Left kidney (tissue), 2 donors: Measurements from ENCODE around the gene C10orf95. TPM values are rescaled to one million over a fixed set of nuclear protein-coding genes. Genes with fewer than 3 reads are reported as not detected.
A peak's percentile ranks its signal among the peaks of the same experiment; 100 is the strongest.

Experiments
- DNase-seq: peaks from one replicate; pipeline ENCODE4 v3.0.0-alpha.2; 2013
- polyA plus RNA-seq: library from polyadenylated mRNA; unstranded; fragments of 120-200 nt; gene quantifications from one replicate; pipeline ENCODE4 v1.2.1, GENCODE V29; 2013; ENCODE audit not compliant: insufficient read length

C10orf95 gene
- polyA plus RNA-seq, 1 donor, result 1.5 TPM

- no peak for DNase-seq
These were observed 16.2 kb downstream of the C10orf95 start for GRCh38 chr10:102435133-102435497.

DNA sequence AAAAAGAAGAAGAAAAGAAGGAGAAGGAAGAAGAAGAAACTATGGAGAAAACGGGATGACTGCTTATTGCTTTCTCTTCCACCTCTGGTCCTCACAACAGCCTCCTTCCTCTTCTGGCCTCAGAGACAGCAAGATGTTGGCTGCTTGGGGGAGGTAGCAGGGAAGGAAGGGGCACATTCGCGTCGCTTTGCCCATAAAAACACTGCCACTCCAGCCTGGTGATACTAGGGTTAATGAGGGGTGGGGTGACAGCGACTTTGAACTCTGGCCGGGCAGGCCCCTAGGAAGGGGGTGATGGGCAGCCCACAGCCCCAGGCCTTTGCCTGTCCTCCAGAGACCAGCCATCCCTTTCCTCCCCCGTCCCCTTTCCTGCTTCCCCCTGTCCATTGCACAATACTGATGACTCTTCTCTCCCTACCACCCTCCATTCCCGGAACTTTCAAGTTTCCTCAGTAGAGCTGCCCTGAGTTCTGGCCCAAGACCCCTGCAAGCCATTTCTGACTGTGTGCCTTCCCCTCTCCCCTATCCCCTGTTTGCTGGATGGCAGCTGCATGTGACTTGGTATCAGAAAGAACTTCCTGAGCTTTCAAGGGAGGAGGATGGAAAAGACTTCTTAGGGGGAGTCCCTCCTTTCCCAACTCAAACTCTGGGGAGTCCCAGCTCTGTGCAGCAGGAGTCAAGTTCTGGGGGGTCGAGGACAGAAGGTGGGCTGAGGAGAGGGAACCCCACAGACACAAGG, 16.8 kb downstream of the C10orf95 start:
- no peak for DNase-seq

- DNase-seq, result no peak
These were observed 17.7 kb downstream of the C10orf95 start for GRCh38 chr10:102433619-102434046.

- DNase-seq, result peak; percentile 99
These were observed 19.0 kb downstream of the C10orf95 start, which contains the start of gene CUEDC2 for GRCh38 chr10:102432162-102432950. Gene CUEDC2 (minus strand): TSS chr10:102432574. CDS start chr10:102425188, 7,386 bp downstream.

DNA sequence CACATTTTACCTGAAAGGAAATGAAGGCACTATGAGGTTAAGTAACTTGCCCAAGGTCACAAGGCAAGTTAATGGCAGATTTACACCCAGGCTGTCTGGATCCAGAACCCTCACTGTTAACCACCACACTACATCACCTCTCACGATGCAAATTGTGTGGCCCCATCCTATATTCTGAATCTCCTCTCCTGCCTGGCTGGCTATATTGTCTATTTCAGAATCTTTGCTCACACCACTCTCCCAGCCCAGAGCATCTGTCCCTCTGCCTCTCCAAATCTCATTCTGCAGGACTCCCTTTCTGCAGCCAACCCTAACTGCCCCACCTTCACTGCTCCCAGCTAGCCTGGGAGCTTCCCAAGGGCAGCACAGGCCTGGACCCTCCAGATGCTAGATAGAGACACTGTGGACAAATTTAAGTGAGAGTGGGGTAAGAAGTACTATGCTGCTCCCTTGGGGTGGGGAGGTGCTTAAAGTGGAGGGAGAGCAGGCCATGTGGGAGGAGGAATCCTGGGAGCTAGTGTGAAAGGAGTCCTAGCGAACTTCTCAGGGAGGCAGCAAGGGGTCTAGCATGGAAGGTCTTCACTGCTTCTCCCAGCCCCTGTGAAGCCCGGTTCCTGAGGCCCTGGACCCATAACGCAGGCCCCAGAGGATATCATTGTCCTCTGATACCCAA, 19.8 kb downstream of the C10orf95 start:
- DNase-seq, result no peak

- DNase-seq, result no peak
These were observed 21.9 kb downstream of the C10orf95 start for GRCh38 chr10:102429468-102429867.

DNA sequence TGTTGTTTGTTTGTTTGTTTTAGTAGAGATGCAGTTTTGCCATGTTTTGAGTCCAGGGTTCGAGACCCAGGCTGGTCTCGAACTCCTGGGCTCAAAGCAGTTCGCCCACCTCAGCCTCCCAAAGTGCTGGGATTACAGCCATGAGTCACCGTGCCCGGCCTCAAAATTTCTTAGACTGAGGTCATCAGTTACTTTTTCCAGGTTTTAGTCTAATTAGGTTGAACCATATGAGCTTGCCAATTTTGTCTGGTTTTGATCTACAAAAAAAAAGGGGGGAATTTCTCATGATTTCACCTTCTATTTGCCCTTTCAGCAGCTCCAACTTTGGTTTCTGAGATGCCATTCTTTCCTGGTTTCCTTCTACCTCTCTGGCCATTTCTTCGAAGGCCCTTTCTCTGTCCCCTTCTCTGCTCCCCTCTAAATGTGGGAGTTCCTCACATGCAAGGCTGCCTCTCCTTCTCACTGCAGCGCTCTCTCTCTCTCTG, 24.5 kb downstream of the C10orf95 start:
- no peak for DNase-seq

- no peak for DNase-seq
These were observed 25.9 kb downstream of the C10orf95 start for GRCh38 chr10:102425444-102425843.

GRCh38 chr10:102424916-102425315, 26.4 kb downstream of the C10orf95 start:
- no peak for DNase-seq

GRCh38 chr10:102424145-102424544, 27.2 kb downstream of the C10orf95 start:
- no peak for DNase-seq

GRCh38 chr10:102423372-102423968, 27.9 kb downstream of the C10orf95 start:
- DNase-seq, result no peak

DNA sequence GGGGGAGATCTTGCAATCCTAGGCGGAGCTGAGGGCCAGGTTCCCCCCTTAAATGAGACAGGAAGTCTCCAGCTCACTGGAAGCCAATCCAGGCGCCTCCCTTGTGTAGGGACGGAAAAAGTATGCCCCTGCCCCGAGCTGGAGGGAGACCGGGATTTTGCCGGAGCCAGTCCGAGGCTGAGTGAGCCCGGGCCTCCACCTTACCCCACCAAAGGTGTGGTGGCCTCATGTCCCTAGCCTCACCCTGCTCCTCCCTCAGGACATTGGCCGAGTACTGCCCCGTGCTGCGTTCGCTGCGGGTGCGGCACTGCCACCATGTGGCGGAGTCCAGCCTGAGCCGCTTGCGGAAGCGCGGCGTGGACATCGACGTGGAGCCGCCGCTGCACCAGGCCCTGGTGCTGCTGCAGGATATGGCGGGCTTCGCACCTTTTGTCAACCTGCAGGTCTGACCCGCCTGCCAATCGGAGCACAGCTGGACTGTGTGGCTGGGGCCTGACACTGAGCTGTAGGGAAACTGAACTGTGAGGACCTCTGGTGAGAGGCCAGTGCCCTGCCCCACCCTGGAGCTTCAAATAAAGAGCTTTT, 28.7 kb downstream of the C10orf95 start:
- DNase-seq, result no peak

DNA sequence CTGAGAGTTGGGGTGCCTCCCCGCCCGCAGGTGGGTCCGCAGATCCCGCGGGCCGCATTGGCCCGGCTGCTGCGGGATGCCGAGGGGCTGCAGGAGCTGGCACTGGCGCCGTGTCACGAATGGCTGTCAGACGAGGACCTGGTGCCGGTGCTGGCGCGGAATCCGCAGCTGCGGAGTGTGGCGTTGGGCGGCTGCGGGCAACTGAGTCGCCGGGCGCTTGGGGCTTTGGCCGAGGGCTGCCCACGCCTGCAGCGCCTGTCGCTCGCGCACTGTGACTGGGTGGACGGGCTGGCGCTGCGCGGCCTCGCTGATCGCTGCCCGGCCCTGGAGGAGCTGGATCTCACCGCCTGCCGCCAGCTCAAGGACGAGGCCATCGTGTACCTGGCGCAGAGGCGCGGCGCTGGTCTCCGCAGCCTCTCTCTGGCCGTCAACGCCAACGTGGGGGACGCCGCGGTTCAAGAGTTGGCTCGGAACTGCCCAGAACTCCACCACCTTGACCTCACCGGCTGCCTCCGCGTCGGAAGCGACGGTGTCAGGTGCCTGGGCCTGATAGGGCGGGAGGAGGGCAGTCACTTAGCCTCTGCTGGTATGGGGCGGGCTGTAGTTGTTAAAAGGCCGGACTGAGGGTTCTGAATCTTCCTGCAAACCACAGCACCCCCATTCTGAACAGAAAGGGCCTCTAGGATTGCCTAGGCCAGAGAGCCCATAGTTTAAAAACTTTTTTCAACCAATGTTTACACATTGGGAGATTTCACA, 29.4 kb downstream of the C10orf95 start:
- no peak for DNase-seq

- no peak for DNase-seq
These were observed 29.9 kb downstream of the C10orf95 start for GRCh38 chr10:102421507-102421756.

GRCh38 chr10:102420714-102421506, 30.4 kb downstream of the C10orf95 start, which contains the start of gene FBXL15:
Gene FBXL15 (plus strand): TSS chr10:102420836. CDS start chr10:102421130, 294 bp downstream.
- DNase-seq, result peak; percentile 98

GRCh38 chr10:102420181-102420713, 31.1 kb downstream of the C10orf95 start:
- no peak for DNase-seq

DNA sequence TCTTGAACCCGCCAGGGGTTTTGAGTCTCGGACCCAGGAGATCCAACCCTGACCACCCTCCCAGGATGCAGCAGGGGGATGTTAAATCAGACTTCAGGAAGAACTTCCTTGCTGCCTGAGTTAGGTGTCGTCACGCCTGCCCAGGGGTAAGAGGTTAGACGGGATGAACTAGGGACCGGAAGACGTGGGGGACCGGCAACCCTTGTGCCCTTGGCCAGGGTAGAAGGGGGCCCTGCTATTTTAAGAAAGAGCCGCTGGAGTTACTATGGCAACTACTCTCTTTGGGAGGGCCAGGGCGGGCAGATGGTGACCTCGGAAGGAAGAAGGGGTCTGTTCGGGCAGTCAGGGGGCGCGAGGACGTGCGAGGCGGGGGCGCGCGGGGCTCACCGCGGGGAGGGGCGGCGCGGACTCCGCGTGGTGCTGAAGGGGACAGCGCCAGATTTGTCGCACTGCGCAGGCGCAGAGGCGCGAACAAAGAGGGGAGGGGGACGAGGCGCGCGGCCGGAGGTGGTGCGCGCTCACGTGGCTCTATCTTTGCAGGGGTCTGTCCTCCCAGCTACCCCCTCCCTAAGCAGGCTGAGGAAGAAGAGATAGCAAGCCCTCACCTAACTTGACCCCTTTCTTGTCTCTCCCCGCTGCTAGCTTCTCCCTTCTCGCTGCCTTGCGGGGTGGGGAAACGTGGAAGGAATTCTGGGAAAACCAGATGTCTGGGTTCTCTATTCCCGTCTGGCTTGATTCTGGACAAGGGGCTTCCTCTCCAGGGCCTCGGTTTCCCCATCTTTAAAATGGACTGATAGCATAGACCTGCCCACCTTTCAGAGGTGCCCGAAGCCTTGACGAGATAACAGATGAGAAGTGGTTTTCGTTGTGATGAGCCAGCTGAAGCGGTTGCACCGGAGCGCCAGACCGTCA, 31.8 kb downstream of the C10orf95 start:
- DNase-seq, result no peak

- no peak for DNase-seq
These were observed 32.6 kb downstream of the C10orf95 start, which contains the start of gene PSD for GRCh38 chr10:102418622-102419268. Gene PSD (minus strand): TSS chr10:102418785. CDS start chr10:102417038, 1,747 bp downstream.
